ENCODE measurements around the gene CEP112. TPM values are rescaled to one million over a fixed set of nuclear protein-coding genes. Genes with fewer than 3 reads are reported as not detected.

The CEP112 gene
- total and polyA plus RNA-seq, 2 donors: 12.4 to 36.6 TPM

- no peak for DNase-seq (ENCODE audit: extremely low spot score)
- Histone ChIP-seq H3K4me1 (ENCODE audit: insufficient read depth) (no peaks in the 10 kb centered on the region), H3K36me3 (ENCODE audit: insufficient read depth) (no peaks in the 10 kb centered on the region), H3K27ac (ENCODE audit: low read depth) (no peak overlapping the region), H3K4me3 (ENCODE audit: low read depth, low read length) (no peak overlapping the region)
- 95% methylated on average over 2 of the region's 2 CpGs for WGBS
These were observed 147.8 kb downstream of the CEP112 start for GRCh38 chr17:66044083-66044482.

- H3K36me3 ChIP-seq (ENCODE audit: insufficient read depth): no peaks in the 10 kb centered on the region
- DNase-seq (ENCODE audit: extremely low spot score): no peak
- WGBS: 62% methylated on average over 3 of the region's 3 CpGs
These were observed 148.5 kb downstream of the CEP112 start for GRCh38 chr17:66043419-66043818.

GRCh38 chr17:66040402-66040801 lies 151.5 kb downstream of the CEP112 start:
- Histone ChIP-seq H3K36me3 (ENCODE audit: insufficient read depth) (no peaks in the 10 kb centered on the region), H3K4me3 (ENCODE audit: low read depth, low read length) (no peak overlapping the region), H3K4me1 (ENCODE audit: insufficient read depth) (no peaks in the 10 kb centered on the region), H3K27ac (ENCODE audit: low read depth) (no peak overlapping the region)
- WGBS: 72% methylated on average over 4 of the region's 4 CpGs
- no peak for DNase-seq (ENCODE audit: extremely low spot score)

More at GRCh38 chr17:66043419-66043818, 148.5 kb downstream of the CEP112 start:
- H3K4me1 ChIP-seq (ENCODE audit: insufficient read depth): no peaks in the 10 kb centered on the region
- H3K4me3 ChIP-seq (ENCODE audit: low read depth, low read length): no peak overlapping the region
- H3K27ac ChIP-seq (ENCODE audit: low read depth): no peak overlapping the region

GRCh38 chr17:66038125-66038524 lies 153.8 kb downstream of the CEP112 start:
- Histone ChIP-seq H3K4me1 (ENCODE audit: insufficient read depth) (no peaks in the 10 kb centered on the region), H3K36me3 (ENCODE audit: insufficient read depth) (no peaks in the 10 kb centered on the region), H3K27ac (ENCODE audit: low read depth) (no peak overlapping the region), H3K4me3 (ENCODE audit: low read depth, low read length) (no peak overlapping the region)
- WGBS: 27% methylated on average over 3 of the region's 3 CpGs
- no peak for DNase-seq (ENCODE audit: extremely low spot score)

- Histone ChIP-seq H3K4me3 (ENCODE audit: low read depth, low read length) (no peak overlapping the region), H3K27ac (ENCODE audit: low read depth) (no peak overlapping the region), H3K4me1 (ENCODE audit: insufficient read depth) (no peaks in the 10 kb centered on the region), H3K36me3 (ENCODE audit: insufficient read depth) (no peaks in the 10 kb centered on the region)
- DNase-seq (ENCODE audit: extremely low spot score): no peak
- WGBS: 91% methylated on average over 3 of the region's 3 CpGs
These were observed 154.7 kb downstream of the CEP112 start for GRCh38 chr17:66037221-66037620.

GRCh38 chr17:66032082-66032712 lies 159.7 kb downstream of the CEP112 start:
- no peak overlapping the region for H3K4me3 ChIP-seq (ENCODE audit: low read depth, low read length)
- WGBS: 86% methylated on average over 2 of the region's 2 CpGs
- H3K4me1 ChIP-seq (ENCODE audit: insufficient read depth): no peaks in the 10 kb centered on the region
- no peaks in the 10 kb centered on the region for H3K36me3 ChIP-seq (ENCODE audit: insufficient read depth)
- H3K27ac ChIP-seq (ENCODE audit: low read depth): no peak overlapping the region
- no peak for DNase-seq (ENCODE audit: extremely low spot score)

- Histone ChIP-seq H3K27ac (ENCODE audit: low read depth) (no peak overlapping the region), H3K4me3 (ENCODE audit: low read depth, low read length) (no peak overlapping the region), H3K36me3 (ENCODE audit: insufficient read depth) (no peaks in the 10 kb centered on the region), H3K4me1 (ENCODE audit: insufficient read depth) (no peaks in the 10 kb centered on the region)
- no peak for DNase-seq (ENCODE audit: extremely low spot score)
These were observed 166.4 kb downstream of the CEP112 start for GRCh38 chr17:66025551-66025950.

GRCh38 chr17:66021757-66022156 lies 170.2 kb downstream of the CEP112 start:
- 64% methylated on average over 3 of the region's 3 CpGs for WGBS
- Histone ChIP-seq H3K4me1 (ENCODE audit: insufficient read depth) (no peaks in the 10 kb centered on the region), H3K36me3 (ENCODE audit: insufficient read depth) (no peaks in the 10 kb centered on the region), H3K4me3 (ENCODE audit: low read depth, low read length) (no peak overlapping the region), H3K27ac (ENCODE audit: low read depth) (no peak overlapping the region)
- no peak for DNase-seq (ENCODE audit: extremely low spot score)

GRCh38 chr17:66018786-66019185 lies 173.1 kb downstream of the CEP112 start:
- DNase-seq (ENCODE audit: extremely low spot score): no peak
- Histone ChIP-seq H3K4me1 (ENCODE audit: insufficient read depth) (no peaks in the 10 kb centered on the region), H3K36me3 (ENCODE audit: insufficient read depth) (no peaks in the 10 kb centered on the region), H3K27ac (ENCODE audit: low read depth) (no peak overlapping the region), H3K4me3 (ENCODE audit: low read depth, low read length) (no peak overlapping the region)
- 76% methylated on average over 2 of the region's 2 CpGs for WGBS

GRCh38 chr17:66016231-66016630 lies 175.7 kb downstream of the CEP112 start:
- no peak for DNase-seq (ENCODE audit: extremely low spot score)
- Histone ChIP-seq H3K4me1 (ENCODE audit: insufficient read depth) (no peaks in the 10 kb centered on the region), H3K27ac (ENCODE audit: low read depth) (no peak overlapping the region), H3K4me3 (ENCODE audit: low read depth, low read length) (no peak overlapping the region), H3K36me3 (ENCODE audit: insufficient read depth) (no peaks in the 10 kb centered on the region)
- 65% methylated on average over 3 of the region's 3 CpGs for WGBS

GRCh38 chr17:66008680-66009079 lies 183.3 kb downstream of the CEP112 start:
- WGBS: 97% methylated on average over 1 of the region's 1 CpG
- no peak overlapping the region for H3K27ac ChIP-seq (ENCODE audit: low read depth)
- no peak for DNase-seq (ENCODE audit: extremely low spot score)

GRCh38 chr17:66006654-66007053 lies 185.3 kb downstream of the CEP112 start:
- Histone ChIP-seq H3K4me3 (ENCODE audit: low read depth, low read length) (no peak overlapping the region), H3K4me1 (ENCODE audit: insufficient read depth) (no peaks in the 10 kb centered on the region), H3K36me3 (ENCODE audit: insufficient read depth) (no peaks in the 10 kb centered on the region), H3K27ac (ENCODE audit: low read depth) (no peak overlapping the region)
- no peak for DNase-seq (ENCODE audit: extremely low spot score)
- WGBS: 82% methylated on average over 4 of the region's 4 CpGs

More at GRCh38 chr17:66008680-66009079, 183.3 kb downstream of the CEP112 start:
- H3K4me1 ChIP-seq (ENCODE audit: insufficient read depth): no peaks in the 10 kb centered on the region
- no peak overlapping the region for H3K4me3 ChIP-seq (ENCODE audit: low read depth, low read length)
- H3K36me3 ChIP-seq (ENCODE audit: insufficient read depth): no peaks in the 10 kb centered on the region

- H3K4me1 ChIP-seq (ENCODE audit: insufficient read depth): no peaks in the 10 kb centered on the region
- no peak for DNase-seq (ENCODE audit: extremely low spot score)
- no peaks in the 10 kb centered on the region for H3K36me3 ChIP-seq (ENCODE audit: insufficient read depth)
- H3K4me3 ChIP-seq (ENCODE audit: low read depth, low read length): no peak overlapping the region
- 27% methylated on average over 1 of the region's 1 CpG for WGBS
- H3K27ac ChIP-seq (ENCODE audit: low read depth): no peak overlapping the region
These were observed 189.1 kb downstream of the CEP112 start for GRCh38 chr17:66002812-66003211.

GRCh38 chr17:66002063-66002585 lies 189.8 kb downstream of the CEP112 start:
- WGBS: 88% methylated on average over 1 of the region's 1 CpG
- no peak for DNase-seq (ENCODE audit: extremely low spot score)
- Histone ChIP-seq H3K4me3 (ENCODE audit: low read depth, low read length) (no peak overlapping the region), H3K36me3 (ENCODE audit: insufficient read depth) (no peaks in the 10 kb centered on the region), H3K4me1 (ENCODE audit: insufficient read depth) (no peaks in the 10 kb centered on the region), H3K27ac (ENCODE audit: low read depth) (no peak overlapping the region)
